NCI-H2171 (cell line): ENCODE measurements around the gene TMIGD2.
A peak's percentile ranks its signal among the peaks of the same experiment; 100 is the strongest.

ENCODE experiments used
- DNase-seq: peaks from one replicate; lab custom pipeline; 2025; lab: John Stamatoyannopoulos, UW

The TMIGD2 gene

DNA sequence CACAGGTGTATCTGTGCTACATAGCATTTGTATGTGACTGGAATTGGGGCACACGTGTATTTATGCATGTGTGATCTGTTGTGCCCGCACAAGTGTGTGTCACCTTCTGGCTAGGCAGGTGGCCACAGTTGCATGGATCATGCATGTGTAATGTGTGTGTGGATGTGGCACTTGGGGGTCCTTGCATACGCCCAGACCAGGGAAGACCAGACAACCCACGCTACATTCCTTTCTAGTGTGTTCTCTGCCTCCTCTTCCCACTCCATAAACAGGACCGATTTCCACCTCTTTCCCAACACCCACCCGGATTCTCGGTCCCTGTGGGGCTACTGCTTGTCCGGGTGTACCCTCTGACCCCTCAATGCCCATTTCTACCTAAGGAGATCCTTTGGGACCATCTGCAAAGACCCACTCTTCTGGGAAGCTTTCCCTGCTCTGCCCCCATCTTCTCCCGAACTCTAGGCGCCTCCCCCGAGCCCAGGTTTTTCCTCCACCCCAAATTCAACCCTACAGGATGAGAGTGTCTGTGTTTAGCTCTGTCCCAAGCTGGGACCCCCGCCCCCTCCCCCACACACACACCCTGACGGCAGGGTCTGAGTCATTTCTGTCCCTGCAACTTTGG lies 24.1 kb upstream of the TMIGD2 start:
- no peak for DNase-seq

DNA sequence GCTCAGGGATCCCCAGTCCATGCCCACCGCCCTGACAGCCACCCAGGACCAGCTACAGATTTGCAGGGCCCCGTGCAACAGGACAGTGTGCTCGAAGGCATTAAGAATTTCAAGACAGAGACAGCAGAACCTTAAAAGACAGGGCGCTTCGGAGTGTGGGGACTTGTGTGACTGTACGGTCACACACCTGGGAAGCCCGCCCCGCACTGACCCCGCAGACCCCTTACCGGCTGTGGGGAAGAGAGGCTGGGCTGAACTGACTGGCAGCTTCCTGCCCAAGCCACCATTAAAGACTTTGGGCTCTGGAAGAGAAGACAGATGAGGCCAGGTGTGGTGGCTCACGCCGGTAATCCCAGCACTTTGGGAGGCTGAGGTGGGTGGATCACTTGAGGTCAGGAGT lies 22.0 kb upstream of the TMIGD2 start:
- no peak for DNase-seq

DNA sequence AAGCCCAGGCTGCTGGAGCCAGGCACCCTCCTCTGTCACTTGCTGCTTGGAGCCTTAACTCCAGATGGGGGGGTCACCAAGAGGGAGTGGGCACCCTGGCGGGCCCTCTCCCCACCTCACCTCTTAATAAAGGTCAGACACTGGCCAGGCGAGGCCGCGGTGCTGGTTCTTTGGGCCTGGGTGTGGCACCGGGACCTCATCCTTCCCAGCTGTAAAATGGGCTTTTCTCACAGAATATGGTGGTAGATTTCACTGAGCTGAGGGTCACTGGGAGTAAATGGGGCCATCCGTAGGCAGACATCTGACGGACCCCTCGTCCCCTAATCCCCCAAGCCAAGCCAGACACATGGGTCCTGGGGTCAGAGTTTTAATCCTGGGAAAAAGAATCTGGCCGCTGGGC lies 21.5 kb upstream of the TMIGD2 start:
- no peak for DNase-seq

DNA sequence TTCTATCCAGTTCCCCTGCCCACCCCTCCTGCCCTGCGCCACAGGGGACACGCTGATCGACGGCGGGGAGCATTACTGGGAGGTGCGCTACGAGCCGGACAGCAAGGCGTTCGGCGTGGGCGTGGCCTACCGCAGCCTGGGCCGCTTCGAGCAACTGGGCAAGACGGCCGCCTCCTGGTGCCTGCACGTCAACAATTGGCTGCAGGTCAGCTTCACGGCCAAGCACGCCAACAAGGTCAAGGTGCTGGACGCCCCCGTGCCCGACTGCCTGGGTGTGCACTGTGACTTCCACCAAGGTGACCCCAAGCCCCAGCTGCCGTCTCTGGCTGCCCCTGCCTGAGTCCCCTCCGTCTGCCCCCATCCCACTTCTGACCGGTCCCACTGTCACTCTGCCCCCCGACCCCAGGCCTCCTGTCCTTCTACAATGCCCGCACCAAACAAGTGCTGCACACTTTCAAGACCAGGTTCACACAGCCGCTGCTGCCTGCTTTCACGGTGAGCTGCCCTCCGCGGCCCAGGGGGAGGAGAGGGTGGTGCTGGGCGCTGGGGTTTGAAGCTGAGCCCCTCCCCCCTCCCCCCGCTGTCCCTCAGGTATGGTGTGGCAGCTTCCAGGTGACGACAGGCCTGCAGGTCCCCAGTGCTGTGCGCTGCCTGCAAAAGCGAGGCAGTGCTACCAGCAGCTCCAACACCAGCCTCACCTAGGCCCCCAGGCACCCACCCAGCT lies 20.9 kb upstream of the TMIGD2 start:
- DNase-seq: no peak

DNA sequence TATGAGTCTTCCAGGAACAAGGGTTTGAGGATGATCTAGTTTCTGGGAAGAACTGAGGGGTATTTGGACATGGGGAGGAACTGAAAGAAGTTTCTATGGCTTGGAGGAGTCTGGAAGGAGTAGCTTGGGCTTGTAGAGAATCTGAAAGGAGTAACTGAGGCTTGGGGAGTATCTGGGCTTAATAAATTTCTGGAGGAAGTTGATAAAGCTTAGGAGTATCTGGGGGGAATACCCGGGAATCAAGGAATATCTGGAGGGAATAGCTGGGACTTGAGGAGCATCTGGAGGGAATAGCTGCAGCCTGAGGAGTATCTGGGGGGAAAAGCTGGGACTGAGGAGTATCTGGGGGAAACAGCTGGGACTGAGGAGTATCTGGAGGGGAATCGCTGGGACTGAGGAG lies 18.2 kb upstream of the TMIGD2 start:
- no peak for DNase-seq

DNA sequence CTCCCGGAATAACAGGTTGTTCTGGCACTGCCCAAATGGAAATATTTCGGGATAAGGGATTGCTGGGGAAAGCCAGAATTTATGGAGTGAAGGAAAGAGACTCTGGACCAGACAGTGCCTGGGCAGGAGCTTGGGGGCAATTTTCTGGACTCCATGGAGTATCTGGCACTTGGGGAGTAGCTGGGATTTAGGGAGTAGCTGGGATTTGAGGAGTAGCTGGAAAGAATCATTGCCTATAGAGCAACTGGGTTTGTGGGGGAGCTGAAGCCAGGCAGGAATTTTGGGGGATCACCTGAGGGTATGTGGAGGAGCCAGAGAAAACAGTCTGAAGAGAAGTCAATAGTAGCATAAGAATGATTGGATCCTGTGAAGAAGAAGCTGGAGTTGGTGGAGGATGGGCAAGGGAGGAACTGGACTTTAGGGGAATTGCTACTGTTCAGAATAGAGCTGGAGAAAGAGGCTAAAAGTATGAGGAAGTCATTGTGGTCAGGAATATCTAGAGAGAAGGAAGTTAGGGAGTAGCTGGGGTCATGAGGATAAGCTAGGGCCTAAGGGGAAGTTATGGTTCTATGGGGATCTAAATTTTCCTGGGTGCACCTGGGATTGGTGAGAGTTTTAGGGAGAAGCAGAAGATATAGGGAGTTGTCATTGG lies 17.0 kb upstream of the TMIGD2 start:
- no peak for DNase-seq

DNA sequence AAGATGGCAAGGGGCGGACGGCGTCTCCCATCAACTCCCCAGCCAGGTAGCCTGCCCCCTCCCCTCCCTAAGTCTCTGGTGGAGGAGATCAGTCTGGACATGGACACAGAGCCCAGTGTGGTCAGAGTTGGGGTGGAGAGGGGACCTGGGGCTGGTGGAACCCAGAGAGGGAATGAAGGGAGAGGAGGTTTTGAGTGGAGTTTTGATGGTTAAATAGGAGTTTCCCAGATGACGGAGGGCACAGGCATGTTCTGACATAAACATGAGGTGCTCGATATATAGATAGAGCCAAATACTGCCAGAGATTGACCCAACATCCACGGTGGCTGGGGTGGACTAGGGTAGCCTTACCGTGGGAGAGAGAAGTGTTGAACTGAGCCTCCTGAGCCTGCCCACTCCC lies 16.3 kb upstream of the TMIGD2 start:
- no peak for DNase-seq

DNA sequence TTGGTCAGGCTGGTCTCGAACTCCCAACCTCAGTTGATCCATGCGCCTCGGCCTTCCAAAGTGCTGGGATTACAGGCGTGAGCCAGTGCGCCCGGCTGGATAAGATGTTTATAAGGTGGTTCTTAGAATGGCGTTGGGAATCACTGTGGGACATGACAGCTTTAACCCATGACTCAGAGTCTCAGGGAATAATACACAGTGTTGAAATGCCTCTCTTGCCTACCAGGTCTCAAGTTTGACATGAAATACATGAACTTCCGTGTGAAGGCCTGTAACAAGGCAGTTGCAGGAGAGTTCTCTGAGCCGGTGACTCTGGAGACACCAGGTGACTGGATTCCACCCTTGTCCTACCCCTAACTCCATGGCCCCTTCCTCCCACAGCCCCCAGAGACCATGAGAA lies 14.8 kb upstream of the TMIGD2 start:
- DNase-seq: no peak

DNA sequence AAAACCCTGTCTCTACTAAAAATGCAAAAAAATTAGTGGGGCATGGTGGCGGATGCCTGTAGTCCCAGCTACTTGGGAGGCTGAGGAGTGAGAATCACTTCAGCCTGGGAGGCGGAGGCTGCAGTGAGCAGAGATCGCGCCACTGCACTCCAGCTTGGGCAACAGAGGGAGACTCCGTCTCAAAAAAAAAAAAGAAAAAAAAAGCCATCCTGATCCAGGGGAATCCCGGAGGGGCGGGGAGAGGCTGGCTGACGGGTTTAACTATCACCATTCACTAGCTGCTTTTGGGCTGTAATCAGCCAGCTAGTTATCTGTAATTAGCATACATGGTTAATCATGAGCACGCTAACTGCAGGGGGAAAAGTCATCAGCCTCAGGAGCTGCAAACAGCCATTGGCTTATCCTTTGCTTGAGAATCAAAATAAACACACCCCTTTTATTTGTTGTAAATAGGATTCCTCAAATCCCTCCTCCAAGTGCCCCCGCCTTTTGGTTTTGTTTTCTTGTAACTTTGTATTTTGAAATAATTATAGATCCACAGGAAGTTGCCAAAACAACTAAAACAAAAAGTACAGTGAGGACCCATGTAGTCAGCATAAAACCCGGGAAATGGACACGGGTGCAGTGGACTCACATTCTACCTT lies 11.8 kb upstream of the TMIGD2 start:
- no peak for DNase-seq

DNA sequence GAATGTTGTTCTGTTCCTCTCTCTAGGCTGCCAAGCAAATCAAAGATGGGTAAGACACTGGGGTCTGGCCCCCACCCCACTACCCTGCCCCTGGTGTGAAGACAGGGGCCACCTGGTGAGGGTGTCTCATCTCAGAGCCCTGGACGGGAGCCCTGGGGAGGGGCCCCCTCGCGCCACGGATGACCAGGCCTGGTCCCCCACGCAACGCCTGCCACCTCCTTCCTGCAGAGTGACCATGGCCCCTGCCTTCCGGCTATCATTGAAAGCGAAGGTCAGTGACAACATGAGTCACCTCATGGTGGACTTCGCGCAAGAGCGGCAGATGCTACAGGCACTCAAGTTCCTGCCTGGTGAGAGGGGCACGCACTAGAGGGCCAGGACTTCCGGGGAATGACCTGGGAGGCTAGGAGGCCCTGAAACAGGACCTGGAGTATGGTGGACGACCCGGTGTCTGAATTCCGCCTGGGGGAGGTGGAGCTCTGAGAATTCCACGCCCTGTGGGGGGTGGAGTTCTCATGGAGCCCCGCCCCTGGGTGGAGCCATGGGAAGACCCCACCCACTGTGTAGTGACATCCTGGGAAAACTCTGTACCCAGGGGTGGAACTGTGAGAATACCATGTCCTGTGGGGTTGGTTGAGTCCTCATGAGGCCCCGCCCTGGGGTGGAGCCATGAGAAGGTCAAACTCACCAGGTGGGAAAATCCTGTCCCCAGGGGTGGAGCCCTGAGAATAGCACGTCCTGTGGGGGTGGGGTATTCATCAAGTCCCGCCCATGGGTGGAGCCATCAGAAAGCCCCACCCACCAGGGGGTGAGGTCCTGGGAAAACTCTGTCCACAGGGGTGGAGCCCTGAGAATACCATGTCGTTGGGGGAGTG lies 8.3 kb upstream of the TMIGD2 start:
- no peak for DNase-seq

DNA sequence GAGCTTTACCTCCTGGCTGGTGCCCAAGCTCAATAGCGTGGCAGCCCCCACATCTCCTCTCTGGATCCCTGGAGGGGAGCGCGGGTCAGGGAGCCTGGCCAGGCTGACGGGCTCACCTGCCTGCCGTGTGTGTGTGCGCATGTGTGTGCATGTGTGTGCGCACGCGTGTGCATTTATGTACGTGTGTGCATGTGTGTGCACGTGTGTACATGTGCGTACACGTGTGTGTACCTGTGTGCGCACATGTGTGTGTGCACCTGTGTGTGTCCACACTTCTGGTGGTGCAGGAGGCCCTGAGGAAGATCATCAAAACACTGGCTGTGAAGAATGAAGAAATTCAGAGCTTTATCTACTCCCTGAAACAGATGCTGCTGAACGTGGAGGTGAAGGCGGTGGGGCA lies 3.5 kb upstream of the TMIGD2 start:
- DNase-seq: no peak

DNA sequence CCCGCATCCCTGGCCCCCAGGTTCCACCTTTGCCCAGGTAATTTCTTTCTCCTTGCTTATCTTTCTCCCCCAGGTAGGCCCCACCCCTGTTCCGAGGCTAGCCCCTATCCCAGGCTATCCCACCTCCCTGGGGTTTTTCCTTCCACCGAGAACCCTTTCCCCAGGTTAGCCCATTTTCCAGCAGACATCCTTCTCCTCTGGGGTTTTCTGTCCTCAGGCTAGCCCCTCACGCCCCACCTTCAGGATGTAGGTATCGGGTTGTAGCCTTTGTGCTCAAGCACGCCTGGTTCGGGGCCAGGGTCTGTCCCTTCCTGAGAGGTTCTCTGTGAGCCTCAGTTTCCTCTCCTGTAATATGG lies 3.0 kb upstream of the TMIGD2 start:
- DNase-seq: no peak

DNA sequence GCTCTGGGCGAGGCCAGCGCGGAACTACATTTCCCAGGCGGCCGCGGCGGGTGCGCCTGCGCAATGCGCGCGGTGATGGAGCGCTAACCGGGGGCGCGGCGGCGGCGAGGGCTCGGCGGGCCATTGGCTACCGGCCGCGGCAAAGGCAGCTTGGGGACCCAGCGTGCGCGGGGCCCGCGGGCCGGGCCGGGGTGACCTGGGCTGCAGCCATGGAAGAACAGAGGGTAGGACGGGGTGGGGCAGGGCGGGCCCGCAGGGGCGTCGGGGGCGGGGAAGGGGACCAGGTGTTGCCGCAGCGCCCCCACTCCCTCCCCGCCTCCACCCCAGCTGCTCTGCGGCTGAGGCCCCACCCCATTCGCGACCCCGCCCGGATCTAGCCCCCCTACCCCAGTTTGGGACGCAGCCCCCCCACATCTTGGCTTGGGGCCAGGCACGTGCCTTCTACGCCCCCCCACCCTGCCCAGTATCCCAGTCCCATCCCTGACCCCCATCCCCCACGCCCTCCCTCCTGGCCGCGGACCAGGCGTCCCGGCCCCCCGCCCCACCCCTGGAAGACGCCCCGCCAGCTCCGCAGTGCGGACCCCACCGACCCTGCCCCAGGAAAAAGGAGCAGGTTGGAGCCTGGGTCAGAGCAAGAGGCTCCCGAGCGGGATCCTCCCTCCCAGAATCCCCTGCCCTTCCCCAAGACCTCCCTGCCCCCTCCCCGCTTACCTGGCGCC lies 2.5 kb upstream of the TMIGD2 start, which contains the start of gene FSD1:
Gene FSD1, plus strand, starts transcription at position 61 of the 719 bp plus-strand sequence. Its CDS starts 149 bp downstream, at position 210.
- DNase-seq: peak; percentile 84

DNA sequence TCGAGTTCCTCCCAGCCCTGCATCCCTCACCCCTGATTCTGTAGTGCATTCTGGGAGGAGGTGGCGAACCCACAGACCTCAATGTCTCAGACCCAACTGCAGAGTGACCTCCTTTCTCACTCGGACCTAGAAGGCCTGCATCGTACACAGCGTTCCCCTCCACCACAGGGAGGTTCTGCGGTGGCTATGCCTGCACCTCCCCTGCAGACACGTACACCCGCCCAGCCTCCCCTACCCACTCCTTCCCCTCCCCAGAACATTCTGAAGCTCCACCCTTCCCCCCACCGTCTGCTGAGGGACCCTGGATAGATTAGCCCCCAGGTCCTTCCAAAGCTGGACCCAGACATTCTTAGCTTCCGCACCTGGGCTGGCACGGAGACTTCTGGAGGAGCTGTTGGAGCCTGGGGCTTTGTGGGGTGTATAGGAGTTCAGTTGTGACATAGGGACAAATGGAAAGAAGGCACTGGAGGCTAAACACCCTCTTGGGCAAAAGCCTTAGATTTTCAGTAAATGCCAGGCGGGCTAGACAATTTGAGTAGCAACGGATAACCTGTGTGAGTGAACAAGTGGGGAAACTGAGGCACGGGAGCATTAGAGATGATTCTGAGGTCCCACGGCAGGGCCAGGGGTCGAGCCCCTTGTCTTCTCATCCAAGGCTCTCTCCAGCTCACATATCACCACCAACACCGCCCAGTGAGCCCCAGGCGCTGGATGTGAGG lies 1.8 kb upstream of the TMIGD2 start:
- DNase-seq: no peak

DNA sequence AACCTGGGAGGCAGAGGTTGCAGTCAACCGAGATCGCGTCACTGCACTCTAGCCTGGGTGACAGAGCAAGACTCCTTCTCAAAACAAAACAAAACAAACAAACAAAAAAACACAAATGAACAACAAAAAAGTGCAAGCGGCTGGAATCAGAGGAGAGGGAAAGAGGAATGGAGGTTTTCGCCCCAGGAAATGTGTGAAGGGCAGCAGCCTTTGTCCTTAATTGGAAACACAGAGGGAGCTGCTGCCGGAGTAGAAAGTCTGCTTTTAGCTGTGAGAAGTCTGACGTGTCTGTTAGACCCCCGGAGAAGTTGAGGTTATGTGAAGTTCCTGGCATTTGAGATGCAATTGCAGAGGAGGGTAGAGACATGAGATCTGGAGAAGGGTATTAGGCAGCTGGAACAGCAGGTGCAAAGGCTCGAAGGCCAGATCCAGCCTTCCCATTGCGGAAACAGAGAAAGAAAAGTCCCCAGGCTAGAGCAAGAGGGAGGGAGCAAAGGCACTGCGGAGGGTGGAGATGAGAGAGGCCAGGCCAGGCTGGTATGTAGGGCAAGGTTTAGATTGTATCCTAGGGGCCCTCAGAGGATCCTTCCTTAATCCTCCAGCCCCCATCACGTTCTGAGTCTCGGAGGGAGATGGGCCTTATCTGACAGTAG lies 473 bp downstream of the TMIGD2 start:
- DNase-seq: no peak

DNA sequence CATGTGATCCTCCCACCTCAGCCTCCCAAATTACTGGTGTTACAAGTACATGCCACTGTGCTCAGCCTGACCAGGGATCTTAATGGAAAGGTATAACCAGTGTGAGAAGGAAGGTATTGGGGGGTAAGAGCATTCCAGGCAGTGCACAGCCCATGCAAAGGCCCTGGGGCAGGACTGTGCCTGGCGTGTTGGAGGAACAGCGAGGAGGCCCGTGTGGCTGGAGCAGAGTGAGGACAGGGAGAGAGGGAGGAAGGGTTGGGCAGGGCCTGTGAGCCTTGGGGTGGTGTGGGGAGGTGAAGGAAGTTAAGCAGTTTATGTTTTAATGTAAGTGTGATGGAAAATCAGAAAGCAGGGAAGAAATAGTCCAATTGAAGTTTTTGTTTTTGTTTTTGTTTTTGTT lies 1.6 kb downstream of the TMIGD2 start:
- no peak for DNase-seq

DNA sequence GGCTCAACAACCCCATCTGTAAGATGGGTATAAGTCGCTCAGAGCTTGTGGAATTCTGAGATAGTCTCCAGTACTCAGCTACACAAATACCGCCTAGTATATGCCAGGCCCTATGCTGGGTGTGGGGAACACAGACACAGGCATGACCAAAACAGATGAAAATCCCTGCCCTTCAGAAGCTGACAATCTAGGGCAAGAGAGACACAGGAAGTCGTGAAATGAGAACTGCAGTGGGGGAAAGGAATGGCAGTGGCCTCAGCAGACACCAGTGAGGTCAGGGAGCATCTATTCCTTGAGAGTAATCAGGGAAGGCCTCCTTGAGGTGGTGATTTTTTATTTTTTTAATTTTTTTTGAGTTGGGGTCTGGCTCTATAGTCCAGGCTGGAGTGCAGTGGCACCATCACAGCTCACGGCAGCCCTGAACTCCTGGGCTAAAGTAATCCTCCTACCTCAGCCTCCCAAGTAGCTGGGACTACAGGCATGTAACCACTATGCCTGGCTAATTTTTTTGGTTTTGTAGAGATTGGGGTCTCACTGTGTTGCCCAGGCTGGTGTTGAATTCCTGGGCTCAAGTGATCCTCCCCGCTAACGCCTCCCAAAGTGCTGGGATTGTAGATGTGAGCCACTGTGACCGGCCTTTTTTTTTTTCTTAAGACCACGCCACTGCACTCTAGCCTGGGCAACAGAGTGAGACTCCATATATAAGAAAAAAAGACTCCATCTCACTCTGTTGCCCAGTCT lies 3.2 kb downstream of the TMIGD2 start:
- no peak for DNase-seq

DNA sequence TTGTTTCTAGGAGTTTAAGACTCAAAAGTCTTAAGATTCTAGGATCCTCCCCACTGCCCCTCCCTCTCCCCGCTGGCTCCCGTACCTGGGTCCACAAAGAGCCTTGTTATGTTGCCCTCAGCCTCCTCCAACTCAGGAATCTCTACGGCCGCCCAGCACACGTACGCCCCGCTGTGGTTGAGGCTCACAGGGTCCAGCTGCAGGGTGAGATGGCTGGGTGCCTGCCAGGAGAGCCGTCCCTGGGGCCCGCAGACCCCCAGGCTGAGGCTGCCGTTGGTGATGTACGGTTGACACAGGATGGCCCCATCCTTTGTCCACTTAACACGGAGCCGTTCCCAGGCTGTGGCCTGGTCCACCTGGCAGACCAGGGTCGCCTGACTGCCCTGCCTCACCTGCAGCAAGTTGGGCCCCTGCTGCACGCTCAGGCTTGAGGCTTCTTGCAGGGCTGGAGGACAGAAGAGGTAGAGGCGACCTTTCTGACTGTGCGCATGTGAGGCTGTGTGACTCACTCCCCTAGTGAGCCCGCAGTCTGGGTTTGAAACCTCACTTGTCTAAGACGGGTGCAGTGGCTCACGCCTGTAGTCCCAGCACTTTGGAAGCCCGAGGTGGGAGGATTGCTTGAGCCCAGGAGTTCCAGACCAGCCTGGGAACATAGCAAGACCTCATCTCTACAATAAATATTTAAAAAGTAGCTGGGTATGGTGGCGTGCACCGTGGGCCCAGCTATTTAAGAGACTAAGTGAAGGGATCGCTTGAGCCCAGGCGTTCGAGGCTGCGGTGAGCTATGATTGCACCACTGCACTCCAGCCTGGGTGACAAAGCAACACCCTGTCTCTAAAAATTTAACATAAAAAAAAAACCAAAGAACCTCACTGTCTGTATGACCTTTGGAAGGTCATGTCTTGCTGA lies 4.0 kb downstream of the TMIGD2 start:
- DNase-seq: no peak
